ENCODE results near the gene ALG12. TPM values are rescaled to one million over a fixed set of nuclear protein-coding genes. Genes with fewer than 3 reads are reported as not detected.

Gene ALG12
- polyA plus RNA-seq, 1 of the 3 experiments (the other 2 are of a cell fraction): 9.9 TPM

- Histone ChIP-seq H3K4me2 (no peak overlapping the region), H2AFZ (ENCODE audit: low read depth) (no peak overlapping the region)
- POLR2A ChIA-PET: no interaction called here
Observed at GRCh38 chr22:49943405-49943765, 25.1 kb upstream of the ALG12 start.

GRCh38 chr22:49942565-49943404 lies 24.5 kb upstream of the ALG12 start:
- TF ChIP-seq NFIC (IDR thresholded peaks at IDR 0.05; ENCODE audit: borderline replicate concordance) (no peak), FOSL2 (IDR thresholded peaks at IDR 0.05; ENCODE audit: borderline replicate concordance, low read depth) (no peak), SIN3A (IDR thresholded peaks at IDR 0.05; ENCODE audit: borderline replicate concordance, low read depth, low read length) (no peak), IRF3 (IDR thresholded peaks at IDR 0.05; ENCODE audit: low read depth, low read length) (no peak), ELF1 (IDR thresholded peaks at IDR 0.05) (no peak), MXI1 (IDR thresholded peaks at IDR 0.05; ENCODE audit: low read depth, low read length) (no peak), GABPA (IDR thresholded peaks at IDR 0.05; ENCODE audit: low read depth) (no peak), CHD2 (IDR thresholded peaks at IDR 0.05; ENCODE audit: low read length, partially characterized antibody) (no peak), SMC3 (IDR thresholded peaks at IDR 0.05; ENCODE audit: low read depth, low read length) (no peak)
- TF ChIP-seq, protein P1, sequence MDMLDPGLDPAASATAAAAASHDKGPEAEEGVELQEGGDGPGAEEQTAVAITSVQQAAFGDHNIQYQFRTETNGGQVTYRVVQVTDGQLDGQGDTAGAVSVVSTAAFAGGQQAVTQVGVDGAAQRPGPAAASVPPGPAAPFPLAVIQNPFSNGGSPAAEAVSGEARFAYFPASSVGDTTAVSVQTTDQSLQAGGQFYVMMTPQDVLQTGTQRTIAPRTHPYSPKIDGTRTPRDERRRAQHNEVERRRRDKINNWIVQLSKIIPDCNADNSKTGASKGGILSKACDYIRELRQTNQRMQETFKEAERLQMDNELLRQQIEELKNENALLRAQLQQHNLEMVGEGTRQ (IDR thresholded peaks at IDR 0.05; ENCODE audit: borderline replicate concordance, low read depth, low read length): no peak
- TF ChIP-seq, protein P2, sequence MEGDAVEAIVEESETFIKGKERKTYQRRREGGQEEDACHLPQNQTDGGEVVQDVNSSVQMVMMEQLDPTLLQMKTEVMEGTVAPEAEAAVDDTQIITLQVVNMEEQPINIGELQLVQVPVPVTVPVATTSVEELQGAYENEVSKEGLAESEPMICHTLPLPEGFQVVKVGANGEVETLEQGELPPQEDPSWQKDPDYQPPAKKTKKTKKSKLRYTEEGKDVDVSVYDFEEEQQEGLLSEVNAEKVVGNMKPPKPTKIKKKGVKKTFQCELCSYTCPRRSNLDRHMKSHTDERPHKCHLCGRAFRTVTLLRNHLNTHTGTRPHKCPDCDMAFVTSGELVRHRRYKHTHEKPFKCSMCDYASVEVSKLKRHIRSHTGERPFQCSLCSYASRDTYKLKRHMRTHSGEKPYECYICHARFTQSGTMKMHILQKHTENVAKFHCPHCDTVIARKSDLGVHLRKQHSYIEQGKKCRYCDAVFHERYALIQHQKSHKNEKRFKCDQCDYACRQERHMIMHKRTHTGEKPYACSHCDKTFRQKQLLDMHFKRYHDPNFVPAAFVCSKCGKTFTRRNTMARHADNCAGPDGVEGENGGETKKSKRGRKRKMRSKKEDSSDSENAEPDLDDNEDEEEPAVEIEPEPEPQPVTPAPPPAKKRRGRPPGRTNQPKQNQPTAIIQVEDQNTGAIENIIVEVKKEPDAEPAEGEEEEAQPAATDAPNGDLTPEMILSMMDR (IDR thresholded peaks at IDR 0.05): no peak
- ChIA-PET CTCF (interaction anchor here (0.7 to 1.7 kb wide), 2 partner anchors 13 to 88 kb away, joined by 3 to 5 read pairs; no protein-coding TSS in a partner anchor), POLR2A (no interaction called here)
- Histone ChIP-seq H3K79me2 (ENCODE audit: insufficient read depth) (no peaks in the 10 kb centered on the region), H3K9me3 (no peaks in the 10 kb centered on the region), H3F3A (replicated peaks; ENCODE audit: insufficient read depth) (peaks cover 5% of the 10 kb centered on the region), H3K4me3 (ENCODE audit: low read depth in 2 of 2, low read length in 1 of 2) (no peak overlapping the region), H3K4me1 (ENCODE audit: control insufficient read depth in 1 of 2, insufficient read depth in 2 of 2, low read depth in 1 of 2, low read length in 1 of 2) (peaks cover 0 to 11% of the 10 kb centered on the region in 2 experiments; a peak in 2 of 4 replicates), H3K27ac (ENCODE audit: low read depth in 2 of 2, low read length in 1 of 2) (no peak overlapping the region), H3K9me2 (no peaks in the 10 kb centered on the region), H3K4me2 (no peak overlapping the region), H2AFZ (ENCODE audit: low read depth) (no peak overlapping the region), H3K27me3 (ENCODE audit: insufficient read depth) (no peaks in the 10 kb centered on the region), H3K9ac (no peak overlapping the region), H3K36me3 (replicated peaks in 1 of 2; ENCODE audit: control insufficient read depth in 1 of 2, insufficient read depth in 2 of 2, low read length in 1 of 2) (no peaks in the 10 kb centered on the region), H4K20me1 (ENCODE audit: insufficient read depth) (no peaks in the 10 kb centered on the region)
- 84% methylated on average over 9 of the region's 21 CpGs for WGBS (ENCODE audit: low lambda C conversion rate)
- DNase-seq: no peak

More at GRCh38 chr22:49943405-49943765, 25.1 kb upstream of the ALG12 start:
- H3K4me1 ChIP-seq (ENCODE audit: control insufficient read depth in 1 of 2, insufficient read depth in 2 of 2, low read depth in 1 of 2, low read length in 1 of 2): peaks cover 0 to 15% of the 10 kb centered on the region in 2 experiments; a peak in 2 of 4 replicates
- DNase-seq: no peak
- no peaks in the 10 kb centered on the region for H3K36me3 ChIP-seq (replicated peaks in 1 of 2; ENCODE audit: control insufficient read depth in 1 of 2, insufficient read depth in 2 of 2, low read length in 1 of 2)
- H3K9me2 ChIP-seq: no peaks in the 10 kb centered on the region
- no peaks in the 10 kb centered on the region for H3K9me3 ChIP-seq
- H3K4me3 ChIP-seq (ENCODE audit: low read depth in 2 of 2, low read length in 1 of 2): no peak overlapping the region
- H3K9ac ChIP-seq: no peak overlapping the region
- TF ChIP-seq, protein P2 (IDR thresholded peaks at IDR 0.05): no peak
- TF ChIP-seq FOXJ3 (CRISPR knock-in tag; IDR thresholded peaks at IDR 0.05) (no peak), NRF1 (IDR thresholded peaks at IDR 0.05; ENCODE audit: low read depth, low read length) (no peak), YY1 (IDR thresholded peaks at IDR 0.05; ENCODE audit: low read depth) (no peak), NFIC (IDR thresholded peaks at IDR 0.05; ENCODE audit: borderline replicate concordance) (no peak), TCF12 (IDR thresholded peaks at IDR 0.05) (no peak), TAF1 (IDR thresholded peaks at IDR 0.05; ENCODE audit: borderline replicate concordance, low read depth, low read length) (no peak), GATA2 (CRISPR knock-in tag; IDR thresholded peaks at IDR 0.05) (no peak), SMC3 (IDR thresholded peaks at IDR 0.05; ENCODE audit: low read depth, low read length) (no peak)
- 67% methylated on average over 3 of the region's 11 CpGs for WGBS (ENCODE audit: low lambda C conversion rate)
- H3K27ac ChIP-seq (ENCODE audit: low read depth in 2 of 2, low read length in 1 of 2): no peak overlapping the region
- no peaks in the 10 kb centered on the region for H3K27me3 ChIP-seq (ENCODE audit: insufficient read depth)
- H3K79me2 ChIP-seq (ENCODE audit: insufficient read depth): no peaks in the 10 kb centered on the region
- CTCF ChIA-PET: interaction anchor here (0.7 to 1.7 kb wide), 2 partner anchors 13 to 87 kb away, joined by 3 to 5 read pairs; no protein-coding TSS in a partner anchor
- peaks cover 5% of the 10 kb centered on the region for H3F3A ChIP-seq (replicated peaks; ENCODE audit: insufficient read depth)
- no peaks in the 10 kb centered on the region for H4K20me1 ChIP-seq (ENCODE audit: insufficient read depth)
